ENCODE results near the gene DAO. TPM values are rescaled to one million over a fixed set of nuclear protein-coding genes. Genes with fewer than 3 reads are reported as not detected.
A peak's percentile ranks its signal among the peaks of the same experiment; 100 is the strongest.

Gene DAO
- total and polyA plus RNA-seq, 2 donors (not counting 1 experiment from before 2014, with no cell fraction given), result not detected

GRCh38 chr12:108935159-108935763 lies 55.4 kb downstream of the DAO start:
- Histone ChIP-seq H3K9ac (ENCODE audit: insufficient read depth, low read length) (no peak overlapping the region), H3K27me3 (ENCODE audit: control insufficient read depth, insufficient read depth, low read length) (peaks cover 10% of the 10 kb centered on the region), H3K79me2 (ENCODE audit: control insufficient read depth, insufficient read depth, low read length) (no peaks in the 10 kb centered on the region), H3K4me3 (replicated peaks in 1 of 4; ENCODE audit: control extremely low read depth in 1 of 4, insufficient read depth in 1 of 4, low read depth in 3 of 4, low read length in 4 of 4) (no peak overlapping the region), H3K4me1 (ENCODE audit: control insufficient read depth, extremely low read depth, insufficient read depth, low read length) (no peaks in the 10 kb centered on the region), H3K36me3 (ENCODE audit: control insufficient read depth, insufficient read depth, low read length) (no peaks in the 10 kb centered on the region), H3K4me2 (ENCODE audit: extremely low read depth, insufficient read depth, low read length) (no peak overlapping the region), H3K9me3 (ENCODE audit: control insufficient read depth, insufficient read depth, low read depth, low read length) (no peaks in the 10 kb centered on the region), H3K27ac (ENCODE audit: insufficient read depth, low read length) (no peak overlapping the region), H2AFZ (ENCODE audit: low read length) (no peak overlapping the region), H4K20me1 (ENCODE audit: control insufficient read depth, extremely low read depth, insufficient read depth, low read length) (no peaks in the 10 kb centered on the region)
- DNase-seq (ENCODE audit: low read depth in 2 of 2), result no peak
- TF ChIP-seq EZH2 (IDR thresholded peaks at IDR 0.05; ENCODE audit: low read length, missing control alignments) (no peak), CTCF (conservative IDR thresholded peaks at IDR 0.05 in 1 of 2, IDR thresholded peaks at IDR 0.05 in 1 of 2; ENCODE audit: low read depth in 1 of 2, low read length in 2 of 2) (no peak)

- Histone ChIP-seq H3K4me1 (ENCODE audit: control insufficient read depth, extremely low read depth, insufficient read depth, low read length) (no peaks in the 10 kb centered on the region), H3K4me2 (ENCODE audit: extremely low read depth, insufficient read depth, low read length) (no peak overlapping the region), H3K79me2 (ENCODE audit: control insufficient read depth, insufficient read depth, low read length) (no peaks in the 10 kb centered on the region), H3K9ac (ENCODE audit: insufficient read depth, low read length) (no peak overlapping the region), H3K4me3 (replicated peaks in 1 of 4; ENCODE audit: control extremely low read depth in 1 of 4, insufficient read depth in 1 of 4, low read depth in 3 of 4, low read length in 4 of 4) (no peak overlapping the region), H2AFZ (ENCODE audit: low read length) (no peak overlapping the region), H3K36me3 (ENCODE audit: control insufficient read depth, insufficient read depth, low read length) (no peaks in the 10 kb centered on the region), H3K27me3 (ENCODE audit: control insufficient read depth, insufficient read depth, low read length) (peaks cover 10% of the 10 kb centered on the region), H3K9me3 (ENCODE audit: control insufficient read depth, insufficient read depth, low read depth, low read length) (no peaks in the 10 kb centered on the region), H3K27ac (ENCODE audit: insufficient read depth, low read length) (no peak overlapping the region), H4K20me1 (ENCODE audit: control insufficient read depth, extremely low read depth, insufficient read depth, low read length) (no peaks in the 10 kb centered on the region)
- no peak for DNase-seq (ENCODE audit: low read depth in 2 of 2)
- TF ChIP-seq CTCF (conservative IDR thresholded peaks at IDR 0.05 in 1 of 2, IDR thresholded peaks at IDR 0.05 in 1 of 2; ENCODE audit: low read depth in 1 of 2, low read length in 2 of 2), result no peak
Measured at GRCh38 chr12:108938247-108938924, 58.5 kb downstream of the DAO start.

- Histone ChIP-seq H2AFZ (ENCODE audit: low read length) (no peak overlapping the region), H4K20me1 (ENCODE audit: control insufficient read depth, extremely low read depth, insufficient read depth, low read length) (no peaks in the 10 kb centered on the region), H3K9ac (ENCODE audit: insufficient read depth, low read length) (no peak overlapping the region), H3K27me3 (ENCODE audit: control insufficient read depth, insufficient read depth, low read length) (peaks cover 10% of the 10 kb centered on the region), H3K27ac (ENCODE audit: insufficient read depth, low read length) (no peak overlapping the region), H3K4me2 (ENCODE audit: extremely low read depth, insufficient read depth, low read length) (no peak overlapping the region), H3K4me3 (replicated peaks in 1 of 4; ENCODE audit: control extremely low read depth in 1 of 4, insufficient read depth in 1 of 4, low read depth in 3 of 4, low read length in 4 of 4) (no peak overlapping the region), H3K79me2 (ENCODE audit: control insufficient read depth, insufficient read depth, low read length) (no peaks in the 10 kb centered on the region), H3K36me3 (ENCODE audit: control insufficient read depth, insufficient read depth, low read length) (no peaks in the 10 kb centered on the region), H3K9me3 (ENCODE audit: control insufficient read depth, insufficient read depth, low read depth, low read length) (no peaks in the 10 kb centered on the region), H3K4me1 (ENCODE audit: control insufficient read depth, extremely low read depth, insufficient read depth, low read length) (no peaks in the 10 kb centered on the region)
- TF ChIP-seq CTCF (conservative IDR thresholded peaks at IDR 0.05 in 1 of 2, IDR thresholded peaks at IDR 0.05 in 1 of 2; ENCODE audit: low read depth in 1 of 2, low read length in 2 of 2) (no peak), EZH2 (IDR thresholded peaks at IDR 0.05; ENCODE audit: low read length, missing control alignments) (no peak)
- DNase-seq (ENCODE audit: low read depth in 2 of 2), result peak; percentile 6 to 23
Measured at GRCh38 chr12:108939594-108939993, 59.7 kb downstream of the DAO start.
